Hepatocyte (in vitro differentiated cells): Measurements from ENCODE around the gene PIM3. TPM values are rescaled to one million over a fixed set of nuclear protein-coding genes. Genes with fewer than 3 reads are reported as not detected.

Experiments used
- microRNA-seq: library from miRNA; unstranded; fragments of <30 nt; microRNA quantifications from one replicate; pipeline ENCODE4, GENCODE V29; 2017
- polyA plus RNA-seq: library from polyadenylated mRNA; unstranded; fragments of >200 nt; fragmentation: Nextera tagmentation; extraction: Ambion mirVana; gene quantifications from 2 replicates; pipeline ENCODE4 v1.2.1, GENCODE V29; 2016
- small RNA-seq: library from RNA; depleted of rRNA; stranded (forward); fragments of <200 nt; gene quantifications from one replicate; pipeline ENCODE3, GENCODE V24; 2014
- total RNA-seq: library from RNA; depleted of rRNA; stranded (reverse); fragments of >200 nt; gene quantifications from 2 replicates; pipeline ENCODE4 v1.2.3, GENCODE V29; 2014

The PIM3 gene
- total and polyA plus RNA-seq, 2 experiments from 2014 or later: 81.1 to 138 TPM

Small RNAs within 50 kb of the gene (microRNA-seq; reads per million reads assigned to microRNA genes)
- not detected for gene MIR6821

Small RNAs within 50 kb of the gene (small RNA-seq; reads per million reads assigned to genes)
- 0.09 reads per million for gene MIR6821

Other genes starting within 250 kb of the PIM3 start
- gene BRD1, start 132.9 kb upstream of the PIM3 start, total RNA-seq: 20.1 and 25.9 TPM in 2 replicates
- 25.0 and 25.7 TPM in 2 replicates for gene BRD1, start 132.9 kb upstream of the PIM3 start, polyA plus RNA-seq
- 14.3 and 16.3 TPM in 2 replicates for gene ZBED4, start 106.9 kb upstream of the PIM3 start, total RNA-seq
- gene ZBED4, start 106.9 kb upstream of the PIM3 start, polyA plus RNA-seq: 9.7 and 14.9 TPM in 2 replicates
- gene ALG12, start 42.3 kb upstream of the PIM3 start, total RNA-seq: 22.4 and 30.8 TPM in 2 replicates
- 62.6 and 69.6 TPM in 2 replicates for gene ALG12, start 42.3 kb upstream of the PIM3 start, polyA plus RNA-seq
- 61.9 and 79.7 TPM in 2 replicates for gene CRELD2, start 42.1 kb upstream of the PIM3 start, total RNA-seq
- 129 and 151 TPM in 2 replicates for gene CRELD2, start 42.1 kb upstream of the PIM3 start, polyA plus RNA-seq
- not detected in 2 replicates for gene IL17REL, start 52.0 kb downstream of the PIM3 start, total RNA-seq
- gene IL17REL, start 52.0 kb downstream of the PIM3 start, polyA plus RNA-seq: not detected in 2 replicates
- gene TTLL8, start 97.5 kb downstream of the PIM3 start, total RNA-seq: not detected in 2 replicates
- not detected in 2 replicates for gene TTLL8, start 97.5 kb downstream of the PIM3 start, polyA plus RNA-seq
- 3.7 and 8.2 TPM in 2 replicates for gene MLC1, start 124.7 kb downstream of the PIM3 start, total RNA-seq
- gene MLC1, start 124.7 kb downstream of the PIM3 start, polyA plus RNA-seq: 3.3 and 3.4 TPM in 2 replicates
- 0.92 and 3.6 TPM in 2 replicates for gene MOV10L1, start 129.2 kb downstream of the PIM3 start, total RNA-seq
- 0.36 and 2.0 TPM in 2 replicates for gene MOV10L1, start 129.2 kb downstream of the PIM3 start, polyA plus RNA-seq
- 0.60 and 2.1 TPM in 2 replicates for gene PANX2, start 210.0 kb downstream of the PIM3 start, total RNA-seq
- 0.44 and 1.2 TPM in 2 replicates for gene PANX2, start 210.0 kb downstream of the PIM3 start, polyA plus RNA-seq
- gene TRABD, start 225.1 kb downstream of the PIM3 start, total RNA-seq: 25.4 and 25.9 TPM in 2 replicates
- gene TRABD, start 225.1 kb downstream of the PIM3 start, polyA plus RNA-seq: 62.3 and 70.5 TPM in 2 replicates
- 27.3 and 31.6 TPM in 2 replicates for gene SELENOO, start 240.2 kb downstream of the PIM3 start, total RNA-seq
- gene SELENOO, start 240.2 kb downstream of the PIM3 start, polyA plus RNA-seq: 35.2 and 37.7 TPM in 2 replicates